ENCODE data around the gene TBC1D22A.

DNA sequence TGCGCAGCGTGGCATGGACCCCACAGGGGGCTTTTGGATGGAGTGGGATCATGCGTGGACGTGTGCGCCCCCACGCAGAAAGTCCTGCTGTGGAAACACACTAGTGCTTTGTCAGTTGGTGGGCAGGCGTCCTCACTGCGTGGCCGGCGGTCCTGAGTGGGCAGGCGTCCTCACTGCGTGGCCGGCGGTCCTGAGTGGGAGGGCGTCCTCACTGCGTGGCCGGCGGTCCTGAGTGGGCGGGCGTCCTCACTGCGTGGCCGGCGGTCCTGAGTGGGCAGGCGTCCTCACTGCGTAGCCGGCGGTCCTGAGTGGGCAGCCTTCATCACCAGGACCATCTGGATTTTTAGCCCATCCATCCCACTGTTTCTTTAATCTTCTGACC lies 205.9 kb downstream of the TBC1D22A start:
- TF ChIP-seq EZH2 (IDR thresholded peaks at IDR 0.05) (no peak), EZH2phosphoT487 (IDR thresholded peaks at IDR 0.05) (no peak)
- TF ChIP-seq, protein P1, sequence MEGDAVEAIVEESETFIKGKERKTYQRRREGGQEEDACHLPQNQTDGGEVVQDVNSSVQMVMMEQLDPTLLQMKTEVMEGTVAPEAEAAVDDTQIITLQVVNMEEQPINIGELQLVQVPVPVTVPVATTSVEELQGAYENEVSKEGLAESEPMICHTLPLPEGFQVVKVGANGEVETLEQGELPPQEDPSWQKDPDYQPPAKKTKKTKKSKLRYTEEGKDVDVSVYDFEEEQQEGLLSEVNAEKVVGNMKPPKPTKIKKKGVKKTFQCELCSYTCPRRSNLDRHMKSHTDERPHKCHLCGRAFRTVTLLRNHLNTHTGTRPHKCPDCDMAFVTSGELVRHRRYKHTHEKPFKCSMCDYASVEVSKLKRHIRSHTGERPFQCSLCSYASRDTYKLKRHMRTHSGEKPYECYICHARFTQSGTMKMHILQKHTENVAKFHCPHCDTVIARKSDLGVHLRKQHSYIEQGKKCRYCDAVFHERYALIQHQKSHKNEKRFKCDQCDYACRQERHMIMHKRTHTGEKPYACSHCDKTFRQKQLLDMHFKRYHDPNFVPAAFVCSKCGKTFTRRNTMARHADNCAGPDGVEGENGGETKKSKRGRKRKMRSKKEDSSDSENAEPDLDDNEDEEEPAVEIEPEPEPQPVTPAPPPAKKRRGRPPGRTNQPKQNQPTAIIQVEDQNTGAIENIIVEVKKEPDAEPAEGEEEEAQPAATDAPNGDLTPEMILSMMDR (IDR thresholded peaks at IDR 0.05): no peak

Data from neural progenitor cell (in vitro differentiated cells).